Neuron (in vitro differentiated cells): ENCODE results near the gene STOML1.
"Not testable (repeated sequence)": the region's sequence is repeated elsewhere in the genome, so short reads cannot be mapped to it uniquely, and the experiment has no call there.

Experiments
- H2AFZ ChIP-seq: one replicate; pipeline ENCODE4 v1.6.1; 2013; ENCODE audit warnings: low read depth, mild to moderate bottlenecking, inconsistent platforms, low read length, moderate library complexity
- H3K27me3 ChIP-seq: one replicate; pipeline ENCODE4 v1.6.1; 2013; ENCODE audit warnings: low read length; ENCODE audit not compliant: insufficient read depth
- H3K36me3 ChIP-seq: one replicate; pipeline ENCODE4 v1.6.1; 2013; ENCODE audit warnings: low read length; ENCODE audit not compliant: insufficient read depth
- H3K4me1 ChIP-seq: one replicate; pipeline ENCODE4 v1.6.1; 2013; ENCODE audit warnings: low read length; ENCODE audit not compliant: insufficient read depth
- H3K4me3 ChIP-seq: 2 replicates; pipeline ENCODE4 v1.5.1; 2013; ENCODE audit warnings: mild to moderate bottlenecking, low read length, moderate library complexity
- H3K9me3 ChIP-seq: one replicate; pipeline ENCODE4 v1.6.1; 2013; ENCODE audit warnings: low read length

The STOML1 gene

DNA sequence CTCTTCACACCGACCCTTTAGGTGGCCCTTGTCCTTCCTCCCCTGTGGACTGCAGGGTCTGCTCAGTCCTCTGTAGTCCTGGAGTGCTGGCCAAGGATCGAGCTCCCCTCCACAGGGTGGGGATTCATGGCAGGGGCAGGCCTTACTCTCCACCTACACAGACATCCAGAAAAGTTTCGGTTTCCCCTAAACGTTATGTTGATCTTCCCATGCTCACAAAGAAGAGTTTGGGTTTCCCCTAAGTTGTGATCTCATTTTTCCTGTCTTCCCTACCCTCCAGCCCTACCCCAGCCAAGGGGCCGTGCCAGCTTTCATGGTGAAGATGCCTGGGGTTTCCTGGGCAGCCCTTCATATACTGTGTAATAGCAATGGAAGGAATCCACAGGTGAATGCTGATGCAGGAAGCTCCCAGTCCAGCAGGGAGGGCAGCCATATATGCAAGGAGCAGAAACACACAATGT, 10.3 kb downstream of the STOML1 start:
- peaks cover 17% of the 10 kb centered on the region for H3K36me3 ChIP-seq
- H3K4me1 ChIP-seq: peaks cover 6% of the 10 kb centered on the region
- H3K4me3 ChIP-seq: no peak overlapping the region
- no peak overlapping the region for H2AFZ ChIP-seq
- no peaks in the 10 kb centered on the region for H3K9me3 ChIP-seq
- no peaks in the 10 kb centered on the region for H3K27me3 ChIP-seq

GRCh38 chr15:73979636-73980035, 12.5 kb downstream of the STOML1 start:
- peaks cover 13% of the 10 kb centered on the region for H3K36me3 ChIP-seq
- peaks cover 4% of the 10 kb centered on the region for H3K27me3 ChIP-seq
- H3K9me3 ChIP-seq: no peaks in the 10 kb centered on the region
- no peak overlapping the region for H3K4me3 ChIP-seq
- H2AFZ ChIP-seq: no peak overlapping the region
- peaks cover 6% of the 10 kb centered on the region for H3K4me1 ChIP-seq

DNA sequence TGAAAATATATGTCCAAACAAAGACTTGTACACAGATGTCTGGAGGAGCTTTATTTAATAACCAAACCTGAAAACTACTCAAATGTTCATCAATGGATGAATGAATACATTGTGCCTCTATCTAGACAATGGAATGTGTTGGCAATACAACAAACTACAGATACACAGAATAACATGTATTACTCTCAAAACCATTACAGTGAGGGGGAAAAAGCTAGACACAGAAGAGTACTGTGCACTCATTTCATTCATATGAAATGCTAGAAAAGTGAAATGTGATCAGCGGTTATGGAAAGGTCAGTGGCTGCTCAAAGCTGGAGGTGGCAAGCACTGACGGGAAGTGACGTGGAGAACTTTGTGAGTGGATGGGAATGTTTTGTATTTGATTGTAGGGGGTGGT, 13.2 kb downstream of the STOML1 start:
- H3K27me3 ChIP-seq: peaks cover 4% of the 10 kb centered on the region
- H3K4me1 ChIP-seq: peaks cover 6% of the 10 kb centered on the region
- H3K36me3 ChIP-seq: peaks cover 6% of the 10 kb centered on the region
- no peaks in the 10 kb centered on the region for H3K9me3 ChIP-seq
- H2AFZ ChIP-seq: no peak overlapping the region
- H3K4me3 ChIP-seq: no peak overlapping the region

DNA sequence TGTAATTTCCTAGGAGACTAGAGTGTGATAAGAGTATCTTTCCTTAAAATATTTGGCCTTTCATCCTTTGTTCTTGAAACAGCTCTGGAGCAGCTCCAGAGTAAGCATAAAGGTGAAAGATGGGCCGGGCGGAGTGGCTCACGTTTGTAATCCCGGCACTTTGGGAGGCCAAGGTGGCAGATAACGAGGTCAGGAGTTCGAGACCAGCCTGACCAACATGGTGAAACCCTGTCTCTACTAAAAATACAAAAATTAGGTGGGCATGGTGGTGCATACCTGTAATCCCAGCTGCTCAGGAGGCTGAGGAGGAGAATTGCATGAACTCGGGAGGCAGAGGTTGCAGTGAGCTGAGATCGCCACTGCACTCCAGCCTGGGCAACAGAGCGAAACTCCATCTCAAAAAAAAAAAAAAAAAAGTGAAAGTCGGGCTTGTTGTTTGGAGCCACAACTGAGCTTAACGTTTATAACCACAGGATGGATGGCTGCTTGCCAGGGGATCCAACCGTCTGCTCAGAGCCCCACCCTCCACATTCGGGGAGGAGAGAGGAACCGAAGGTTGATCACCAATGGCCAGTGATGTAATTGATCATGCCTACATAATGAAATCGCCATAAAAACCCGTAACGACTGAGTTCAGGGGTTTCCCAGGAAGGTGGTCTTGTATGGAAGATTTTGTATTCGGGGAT, 16.5 kb downstream of the STOML1 start:
- not testable (repeated sequence) for H3K27me3 ChIP-seq, H2AFZ ChIP-seq, H3K4me3 ChIP-seq, H3K4me1 ChIP-seq, H3K9me3 ChIP-seq, H3K36me3 ChIP-seq

GRCh38 chr15:73973683-73974200, 18.4 kb downstream of the STOML1 start:
- H3K36me3 ChIP-seq, H2AFZ ChIP-seq, H3K9me3 ChIP-seq, H3K4me3 ChIP-seq, H3K27me3 ChIP-seq, H3K4me1 ChIP-seq: not testable (repeated sequence)

GRCh38 chr15:73972984-73973682, 19.0 kb downstream of the STOML1 start:
- peak overlapping the region; percentile 24 for H2AFZ ChIP-seq
- H3K4me1 ChIP-seq: peaks cover 7% of the 10 kb centered on the region
- peaks cover 8% of the 10 kb centered on the region for H3K27me3 ChIP-seq
- no peaks in the 10 kb centered on the region for H3K9me3 ChIP-seq
- no peaks in the 10 kb centered on the region for H3K36me3 ChIP-seq
- no peak overlapping the region for H3K4me3 ChIP-seq

DNA sequence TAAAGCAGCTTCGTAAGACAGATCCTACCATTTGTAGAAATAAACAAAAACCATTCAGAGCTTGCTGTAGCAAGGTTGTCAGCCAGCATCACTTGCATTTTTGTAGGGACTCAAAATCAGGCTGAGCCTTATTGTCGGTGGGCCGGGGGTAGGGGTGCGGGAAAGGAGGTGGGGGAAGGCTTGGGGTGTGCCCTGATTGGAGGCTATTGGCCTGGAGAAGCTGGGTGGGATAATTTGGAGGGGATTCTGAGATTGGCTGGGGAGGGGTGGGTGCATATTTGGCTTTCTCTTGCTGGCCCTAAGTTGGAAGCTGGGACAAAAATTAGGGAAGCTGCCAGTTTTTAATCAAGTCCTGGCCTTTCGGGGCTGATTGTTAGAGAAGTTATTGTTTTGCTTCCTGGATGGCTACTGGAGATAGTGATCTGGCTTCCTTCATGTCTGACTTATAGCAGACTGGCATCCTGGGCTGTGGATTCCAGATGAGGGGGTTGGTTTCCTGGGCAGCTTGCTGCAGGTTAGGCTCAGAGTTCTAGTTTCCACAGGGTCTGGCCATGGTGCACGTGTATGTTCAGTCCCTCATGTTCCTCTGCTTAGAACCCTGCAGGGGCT, 22.8 kb downstream of the STOML1 start:
- no peak overlapping the region for H3K4me3 ChIP-seq
- no peak overlapping the region for H2AFZ ChIP-seq
- H3K36me3 ChIP-seq: no peaks in the 10 kb centered on the region
- H3K9me3 ChIP-seq: no peaks in the 10 kb centered on the region
- peaks cover 4% of the 10 kb centered on the region for H3K27me3 ChIP-seq
- peaks cover 18% of the 10 kb centered on the region for H3K4me1 ChIP-seq

GRCh38 chr15:73968461-73968860, 23.6 kb downstream of the STOML1 start:
- H2AFZ ChIP-seq: no peak overlapping the region
- H3K9me3 ChIP-seq: no peaks in the 10 kb centered on the region
- peaks cover 4% of the 10 kb centered on the region for H3K27me3 ChIP-seq
- peaks cover 18% of the 10 kb centered on the region for H3K4me1 ChIP-seq
- H3K4me3 ChIP-seq: no peak overlapping the region
- H3K36me3 ChIP-seq: no peaks in the 10 kb centered on the region

DNA sequence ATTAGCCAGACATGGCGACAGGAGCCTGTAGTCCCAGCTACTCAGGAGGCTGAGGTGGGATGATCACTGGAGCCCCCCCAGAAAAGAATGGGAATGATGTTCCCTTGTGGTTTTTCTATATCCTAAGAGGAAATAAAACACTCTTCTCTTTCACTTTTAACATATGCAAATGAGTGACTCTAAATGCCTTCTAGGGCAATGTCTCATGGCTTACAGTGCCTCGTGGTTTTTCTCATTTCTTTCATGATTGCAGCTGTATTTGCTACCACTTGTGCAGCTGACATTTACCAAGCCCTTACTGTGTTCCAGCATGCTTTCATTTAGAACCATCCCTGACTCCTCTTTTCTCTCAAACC, 26.4 kb downstream of the STOML1 start:
- no peaks in the 10 kb centered on the region for H3K9me3 ChIP-seq
- H2AFZ ChIP-seq: no peak overlapping the region
- no peak overlapping the region for H3K4me3 ChIP-seq
- peaks cover 4% of the 10 kb centered on the region for H3K27me3 ChIP-seq
- no peaks in the 10 kb centered on the region for H3K36me3 ChIP-seq
- peaks cover 11% of the 10 kb centered on the region for H3K4me1 ChIP-seq

DNA sequence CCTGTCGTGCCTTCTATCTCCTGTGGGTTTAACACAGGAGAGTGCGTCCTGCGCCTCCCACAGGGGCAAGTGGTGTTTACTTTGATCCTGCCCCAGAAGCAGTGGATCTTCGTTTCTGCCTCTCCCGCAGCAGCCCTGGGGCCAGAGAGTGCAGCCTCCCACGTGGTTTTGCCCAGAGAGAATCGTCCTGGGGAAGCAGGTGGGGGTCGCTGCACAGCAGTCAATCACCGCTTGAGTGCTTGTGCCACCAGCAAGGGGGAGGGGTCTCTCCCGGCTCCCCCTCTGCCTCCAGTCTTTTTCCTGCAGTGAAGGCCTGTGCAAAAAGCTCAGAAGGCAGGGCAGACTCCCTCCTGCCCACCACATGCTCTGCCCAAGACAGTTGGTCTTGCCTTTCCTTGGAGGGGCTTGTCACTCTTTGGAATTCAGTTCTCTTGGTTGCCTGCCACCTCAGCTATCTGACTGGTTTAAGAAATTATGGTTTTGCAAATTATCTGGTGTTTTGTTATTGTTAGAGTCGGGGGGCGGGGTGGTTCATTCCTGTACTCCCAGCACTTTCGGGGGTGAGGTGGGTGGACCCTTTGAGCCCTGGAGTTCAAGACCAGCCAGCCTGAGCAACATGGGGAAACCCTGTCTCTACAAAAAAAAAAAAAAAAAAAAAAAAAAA, 26.9 kb downstream of the STOML1 start:
- Histone ChIP-seq H2AFZ (no peak overlapping the region), H3K4me3 (no peak overlapping the region), H3K36me3 (no peaks in the 10 kb centered on the region), H3K27me3 (peaks cover 4% of the 10 kb centered on the region), H3K9me3 (no peaks in the 10 kb centered on the region), H3K4me1 (peaks cover 11% of the 10 kb centered on the region)

- Histone ChIP-seq H3K36me3 (no peaks in the 10 kb centered on the region), H2AFZ (no peak overlapping the region), H3K4me3 (no peak overlapping the region), H3K27me3 (peaks cover 4% of the 10 kb centered on the region), H3K4me1 (peaks cover 11% of the 10 kb centered on the region), H3K9me3 (no peaks in the 10 kb centered on the region)
Observed at GRCh38 chr15:73964736-73965093, 27.4 kb downstream of the STOML1 start.

GRCh38 chr15:73962433-73962832, 29.7 kb downstream of the STOML1 start:
- Histone ChIP-seq H2AFZ (no peak overlapping the region), H3K36me3 (no peaks in the 10 kb centered on the region), H3K27me3 (peaks cover 5% of the 10 kb centered on the region), H3K4me3 (no peak overlapping the region), H3K4me1 (peaks cover 11% of the 10 kb centered on the region), H3K9me3 (no peaks in the 10 kb centered on the region)

DNA sequence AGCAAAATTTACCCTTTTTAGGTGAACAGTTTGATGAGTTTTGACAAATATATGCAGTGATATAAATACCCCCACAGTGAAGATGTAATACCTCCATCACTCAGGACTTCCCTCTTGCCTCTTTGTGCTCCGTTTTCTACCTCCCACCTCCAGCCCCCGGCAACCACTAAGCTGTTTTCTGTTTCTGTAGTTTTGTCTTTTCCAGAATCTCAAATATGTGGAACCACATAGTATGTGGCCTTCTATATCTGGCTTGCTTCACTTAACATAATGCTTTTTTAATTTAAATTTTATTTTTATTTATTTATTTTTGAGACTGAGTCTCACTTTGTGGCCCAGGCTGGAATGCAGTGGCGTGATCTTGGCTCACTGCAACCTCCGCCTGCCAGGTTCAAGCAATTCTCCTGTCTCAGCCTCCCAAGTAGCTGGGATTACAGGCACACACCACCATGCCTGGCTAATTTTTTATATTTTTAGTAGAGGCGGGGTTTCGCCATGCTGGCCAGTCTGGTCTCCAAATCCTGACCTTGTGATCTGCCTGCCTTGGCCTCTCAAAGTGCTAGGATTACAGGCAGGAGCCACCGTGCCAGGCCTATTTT, 31.5 kb downstream of the STOML1 start:
- not testable (repeated sequence) for H3K4me3 ChIP-seq, H3K27me3 ChIP-seq, H3K36me3 ChIP-seq, H2AFZ ChIP-seq, H3K9me3 ChIP-seq, H3K4me1 ChIP-seq
